GM18511 (cell line): ENCODE measurements around the gene ZNF136.

Experiments used
- ATAC-seq: cut with Tn5 transposase; IDR thresholded peaks from one replicate; pipeline ENCODE4 v1.9.1; 2021; ENCODE audit warnings: mild to moderate bottlenecking, moderate library complexity; ENCODE audit not compliant: unreplicated experiment

Gene ZNF136

GRCh38 chr19:12187625-12188024 lies 24.7 kb downstream of the ZNF136 start:
- ATAC-seq = no peak

- no peak for ATAC-seq
Measured at GRCh38 chr19:12194827-12195731, 32.2 kb downstream of the ZNF136 start.

- ATAC-seq = no peak
Measured at GRCh38 chr19:12198136-12198535, 35.2 kb downstream of the ZNF136 start.

- no peak for ATAC-seq
Measured at GRCh38 chr19:12199757-12200419, 37.0 kb downstream of the ZNF136 start.

GRCh38 chr19:12202250-12202649 lies 39.4 kb downstream of the ZNF136 start:
- no peak for ATAC-seq

- ATAC-seq = no peak
Measured at GRCh38 chr19:12205296-12205695, 42.4 kb downstream of the ZNF136 start.

GRCh38 chr19:12208221-12208620 lies 45.3 kb downstream of the ZNF136 start:
- no peak for ATAC-seq

- no peak for ATAC-seq
Measured at GRCh38 chr19:12217332-12217731, 54.4 kb downstream of the ZNF136 start.

GRCh38 chr19:12222980-12223630 lies 60.2 kb downstream of the ZNF136 start:
- ATAC-seq = no peak

GRCh38 chr19:12224676-12225075 lies 61.8 kb downstream of the ZNF136 start:
- ATAC-seq = no peak

GRCh38 chr19:12229990-12230389 lies 67.1 kb downstream of the ZNF136 start:
- ATAC-seq = no peak

- no peak for ATAC-seq
Measured at GRCh38 chr19:12230751-12231733, 68.1 kb downstream of the ZNF136 start.

GRCh38 chr19:12232961-12233360 lies 70.1 kb downstream of the ZNF136 start:
- ATAC-seq = no peak

GRCh38 chr19:12237143-12237839 lies 74.4 kb downstream of the ZNF136 start:
- ATAC-seq = no peak
